ENCODE measurements around the gene SPEM3.

SPEM3 gene

DNA sequence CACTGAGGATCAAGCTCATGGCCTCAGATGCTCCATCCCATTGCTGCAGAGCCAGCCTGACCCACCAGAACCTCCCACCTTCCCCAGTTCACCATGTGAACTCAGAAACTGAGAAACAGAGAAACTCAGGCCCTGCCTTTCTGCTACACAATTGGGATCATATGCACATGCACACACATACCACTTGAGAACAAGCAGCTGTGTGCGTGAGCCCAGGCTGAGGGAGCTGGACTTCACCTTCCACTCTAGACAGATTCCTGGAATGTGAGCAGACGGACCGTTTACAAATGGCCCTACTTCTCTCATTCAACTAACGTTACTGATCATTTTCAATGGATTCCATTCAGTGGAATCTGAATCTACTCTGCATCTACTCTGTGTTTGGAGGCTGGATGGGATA, 5.0 kb upstream of the SPEM3 start:
- no peak for DNase-seq

GRCh38 chr17:7425316-7425715, 3.3 kb upstream of the SPEM3 start, which contains the start of gene SPEM2:
Gene SPEM2 (plus strand): TSS chr17:7425616. CDS start chr17:7425689, 73 bp downstream.
- no peak for DNase-seq

- no peak for DNase-seq
Measured at GRCh38 chr17:7425756-7426155, 2.9 kb upstream of the SPEM3 start.

DNA sequence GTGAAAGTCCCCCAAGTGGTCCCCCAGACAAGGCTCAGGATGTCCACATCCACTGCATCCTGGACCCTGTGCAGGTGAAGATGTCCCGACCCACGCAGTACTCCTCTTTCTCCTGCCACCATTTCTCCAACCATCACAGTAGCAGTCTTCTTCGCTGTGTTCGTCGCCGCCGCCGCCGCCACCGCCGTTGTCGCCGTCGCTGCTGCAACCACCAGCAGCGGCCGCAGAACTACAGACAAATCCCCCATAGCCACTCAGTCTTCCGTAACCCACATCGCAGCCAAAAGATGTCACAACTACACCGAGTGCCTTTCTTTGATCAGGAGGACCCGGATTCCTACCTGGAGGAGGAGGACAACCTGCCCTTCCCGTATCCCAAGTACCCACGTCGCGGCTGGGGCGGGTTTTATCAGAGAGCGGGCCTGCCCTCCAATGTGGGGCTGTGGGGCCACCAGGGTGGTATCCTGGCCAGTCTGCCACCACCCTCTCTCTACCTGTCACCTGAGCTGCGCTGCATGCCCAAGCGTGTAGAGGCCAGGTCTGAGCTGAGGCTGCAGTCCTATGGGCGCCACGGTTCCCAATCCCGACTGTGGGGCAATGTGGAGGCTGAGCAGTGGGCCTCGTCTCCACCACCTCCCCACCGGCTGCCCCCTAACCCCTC, 2.3 kb upstream of the SPEM3 start:
- DNase-seq: no peak

DNA sequence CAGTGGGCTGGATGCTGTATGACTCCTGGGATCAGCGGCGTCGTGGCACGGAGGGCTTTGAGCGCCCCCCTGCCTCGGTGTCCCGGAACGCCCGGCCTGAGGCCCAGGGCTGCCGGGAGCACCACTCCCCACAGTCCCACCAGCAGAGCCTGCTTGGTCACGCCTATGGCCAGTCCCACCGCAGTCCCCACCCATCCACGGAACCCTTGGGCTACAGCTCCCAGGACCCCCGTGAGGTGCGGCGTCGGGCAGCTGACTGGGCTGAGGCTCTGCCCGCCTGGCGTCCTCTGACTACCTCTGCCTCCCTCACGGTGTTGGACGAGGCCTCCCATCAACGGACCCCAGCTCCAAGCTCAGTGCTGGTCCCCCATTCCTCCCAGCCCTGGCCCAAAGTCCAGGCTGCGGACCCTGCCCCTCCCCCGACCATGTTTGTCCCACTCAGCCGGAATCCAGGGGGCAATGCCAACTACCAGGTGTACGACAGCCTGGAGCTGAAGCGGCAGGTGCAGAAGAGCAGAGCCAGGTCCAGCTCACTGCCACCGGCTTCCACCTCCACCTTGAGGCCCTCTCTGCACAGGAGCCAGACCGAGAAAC, 1.7 kb upstream of the SPEM3 start:
- no peak for DNase-seq

GRCh38 chr17:7427549-7427948, 1.1 kb upstream of the SPEM3 start:
- DNase-seq: no peak

- no peak for DNase-seq
Measured at GRCh38 chr17:7429722-7430121, 1.1 kb downstream of the SPEM3 start.

DNA sequence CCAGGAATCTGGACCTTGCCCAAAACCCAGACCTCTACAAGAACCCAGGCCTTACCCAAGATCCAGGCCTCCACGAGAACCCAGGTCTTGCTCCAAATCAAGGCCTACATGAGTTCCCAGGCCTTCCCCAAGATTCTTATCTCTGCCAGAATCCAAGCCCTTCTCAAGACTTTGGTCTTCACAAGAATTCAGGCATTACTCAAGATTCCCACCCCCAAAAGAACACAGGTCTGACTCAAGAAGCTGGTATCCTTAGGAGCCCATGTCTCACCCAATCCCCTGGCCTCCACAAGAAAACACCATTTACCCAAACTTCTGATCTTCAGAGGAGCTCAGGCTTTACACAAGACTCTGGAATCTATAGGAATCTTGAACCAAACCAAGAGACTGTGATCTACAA, 2.6 kb downstream of the SPEM3 start:
- no peak for DNase-seq

DNA sequence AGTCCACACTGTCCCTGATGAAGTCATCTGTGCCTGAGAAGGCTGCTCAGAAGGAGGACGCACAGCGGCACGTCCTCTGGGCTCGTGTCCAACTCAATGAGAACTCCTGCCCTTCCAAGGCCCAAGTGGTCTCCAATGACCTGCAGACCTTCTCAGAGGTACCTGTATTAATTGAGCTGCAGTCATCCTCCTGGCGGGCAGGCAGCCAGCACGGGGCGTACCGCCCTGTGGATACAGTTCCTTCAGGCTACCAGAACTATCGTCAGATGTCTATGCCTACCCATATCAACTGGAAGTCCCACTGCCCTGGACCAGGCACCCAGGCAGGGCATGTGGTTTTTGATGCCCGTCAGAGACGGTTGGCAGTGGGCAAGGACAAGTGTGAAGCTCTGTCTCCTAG, 3.6 kb downstream of the SPEM3 start:
- DNase-seq: no peak

- peak; percentile 71 for DNase-seq
Measured at GRCh38 chr17:7435676-7436555, 7.3 kb downstream of the SPEM3 start.

- DNase-seq: peak; percentile 85
Measured at GRCh38 chr17:7436556-7437368, 8.1 kb downstream of the SPEM3 start.

DNA sequence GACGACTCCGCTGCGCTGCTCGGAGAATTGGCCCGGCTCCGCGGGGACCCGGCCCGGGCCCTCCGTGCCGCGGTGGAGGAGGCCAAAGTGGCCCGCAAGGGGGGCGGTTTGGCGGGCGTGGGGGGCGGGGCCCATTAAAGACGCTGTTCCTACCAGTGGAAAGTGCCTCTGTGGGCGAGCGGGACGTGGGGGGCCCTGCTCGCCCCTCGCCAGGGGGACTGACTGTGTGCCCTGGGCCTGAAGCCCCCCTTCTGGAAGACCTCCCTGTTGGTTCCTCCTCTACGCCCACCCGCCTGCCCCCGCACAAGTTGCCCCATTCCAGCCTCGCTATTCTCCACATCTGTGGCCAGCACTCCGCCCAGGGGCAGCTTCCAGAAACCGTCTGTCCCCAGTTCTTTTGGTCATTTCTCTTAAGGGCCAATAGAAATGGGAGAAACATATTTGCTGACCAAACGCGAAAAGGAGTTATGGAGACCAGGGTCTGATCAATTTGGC, 8.8 kb downstream of the SPEM3 start:
- no peak for DNase-seq

DNA sequence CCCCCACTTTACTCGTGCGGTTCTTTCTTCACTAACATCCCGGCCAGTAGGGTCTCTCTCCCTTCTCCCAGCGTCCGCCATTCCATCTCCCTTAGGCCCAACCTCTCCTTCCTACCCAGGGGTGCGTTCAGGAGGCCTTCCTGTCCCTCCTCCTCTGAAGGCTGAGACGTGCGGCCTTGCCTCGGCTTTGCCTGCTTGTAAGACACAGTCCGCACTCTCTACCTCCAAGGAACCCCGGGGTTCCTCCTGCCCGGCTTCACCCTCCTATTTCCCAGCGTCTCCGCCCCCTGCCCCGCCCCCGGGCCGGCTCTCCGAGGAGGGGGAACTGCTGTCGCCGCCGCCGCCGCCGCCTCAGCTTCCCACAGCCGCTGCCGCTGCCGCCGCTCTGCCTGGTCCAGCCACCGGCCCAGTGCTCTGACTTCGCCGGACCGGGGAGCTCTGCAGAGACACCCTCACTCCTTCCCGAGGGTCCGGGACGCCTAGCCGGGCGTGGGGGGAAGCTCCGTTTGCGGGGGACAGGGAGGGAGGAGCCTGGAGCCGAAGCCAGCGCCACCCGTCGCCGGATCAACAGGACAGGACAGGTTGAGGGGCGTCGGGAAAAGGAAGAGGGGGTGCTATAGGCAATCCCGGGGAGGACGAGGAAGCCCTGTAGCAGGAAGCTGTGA, 9.4 kb downstream of the SPEM3 start:
- peak; percentile 81 for DNase-seq

DNA sequence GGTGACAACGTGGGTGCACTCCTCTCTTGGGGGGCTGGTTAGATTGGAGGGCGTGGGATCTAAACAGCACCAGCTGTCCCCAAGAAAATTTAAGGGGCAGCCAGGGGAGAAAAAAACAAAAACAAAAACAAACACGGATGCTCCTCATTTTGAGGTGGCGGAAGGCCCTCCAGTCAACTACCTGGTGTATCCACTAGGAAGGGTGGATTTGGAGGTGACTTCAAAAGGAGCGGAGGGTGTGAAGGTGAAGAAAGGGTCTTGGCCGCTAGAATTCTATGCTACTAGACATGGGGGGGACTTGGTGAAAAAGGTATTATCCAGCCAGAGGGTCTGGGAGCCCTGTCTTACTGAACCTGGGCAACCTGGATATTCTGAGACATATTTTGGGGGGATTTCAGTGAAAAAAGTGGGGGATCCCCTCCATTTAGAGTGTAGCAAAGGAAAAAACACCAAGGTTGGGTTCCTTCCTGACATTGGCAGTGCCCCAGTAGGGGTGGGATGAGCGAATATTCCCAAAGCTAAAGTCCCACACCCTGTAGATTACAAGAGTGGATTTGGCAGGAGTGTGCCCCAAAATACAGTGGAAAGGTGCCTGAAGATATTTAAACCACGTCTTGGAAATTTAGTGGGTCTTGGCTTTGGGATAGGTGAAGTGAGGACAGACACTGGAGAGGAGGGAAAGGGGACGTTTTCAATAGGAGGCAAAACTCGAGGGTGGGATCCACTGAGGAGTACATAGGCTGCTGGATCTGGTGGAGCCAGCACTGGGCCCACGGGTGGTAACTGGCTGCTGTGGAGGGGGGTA, 10.2 kb downstream of the SPEM3 start:
- DNase-seq: no peak

DNA sequence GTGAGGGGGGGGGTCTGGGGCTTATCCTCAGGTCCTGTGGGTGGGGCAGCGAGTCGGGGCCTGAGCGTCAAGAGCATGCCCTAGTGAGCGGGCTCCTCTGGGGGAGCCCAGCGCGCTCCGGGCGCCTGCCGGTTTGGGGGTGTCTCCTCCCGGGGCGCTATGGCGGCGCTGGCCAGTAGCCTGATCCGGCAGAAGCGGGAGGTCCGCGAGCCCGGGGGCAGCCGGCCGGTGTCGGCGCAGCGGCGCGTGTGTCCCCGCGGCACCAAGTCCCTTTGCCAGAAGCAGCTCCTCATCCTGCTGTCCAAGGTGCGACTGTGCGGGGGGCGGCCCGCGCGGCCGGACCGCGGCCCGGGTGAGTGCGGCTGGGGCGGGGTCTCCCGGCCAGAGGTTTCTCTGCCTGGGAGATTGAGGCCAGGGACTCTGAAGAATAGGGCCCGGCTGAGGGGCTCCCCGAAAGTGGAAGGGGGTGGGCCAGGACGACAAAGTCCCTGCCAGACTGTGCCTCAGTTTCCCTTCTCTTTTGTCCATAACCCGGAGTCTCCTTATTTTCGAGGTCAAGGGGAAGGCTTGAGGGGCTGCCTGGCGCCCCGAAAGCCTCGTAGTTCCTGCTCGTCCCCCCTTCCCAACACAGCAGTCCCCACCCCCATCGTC, 10.9 kb downstream of the SPEM3 start, which contains the start of gene FGF11:
Gene FGF11, plus strand, starts transcription at position 51 of the 651 bp plus-strand sequence. Its CDS starts 109 bp downstream, at position 160.
- DNase-seq: no peak

GRCh38 chr17:7440113-7440833, 11.6 kb downstream of the SPEM3 start:
- DNase-seq: peak; percentile 71

- DNase-seq: peak; percentile 44
Measured at GRCh38 chr17:7440834-7441195, 12.2 kb downstream of the SPEM3 start.

DNA sequence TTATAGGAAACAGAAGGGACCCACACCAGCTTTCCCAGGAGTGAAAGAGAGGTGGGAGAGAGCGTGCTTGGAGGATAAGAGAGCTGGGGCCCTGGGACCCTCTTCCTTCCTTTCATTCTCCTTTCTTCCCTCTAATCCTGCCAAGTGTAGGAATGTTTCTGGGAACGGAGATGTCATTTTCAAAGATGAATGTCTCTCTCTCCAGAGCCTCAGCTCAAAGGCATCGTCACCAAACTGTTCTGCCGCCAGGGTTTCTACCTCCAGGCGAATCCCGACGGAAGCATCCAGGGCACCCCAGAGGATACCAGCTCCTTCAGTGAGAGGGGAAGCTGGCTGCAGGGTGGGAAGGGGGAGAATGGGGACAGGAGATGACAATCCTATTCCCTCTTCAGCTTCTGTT, 12.6 kb downstream of the SPEM3 start:
- no peak for DNase-seq

- no peak for DNase-seq
Measured at GRCh38 chr17:7442142-7442541, 13.5 kb downstream of the SPEM3 start.

Measured in stimulated activated CD8-positive, alpha-beta memory T cell treated with anti-CD3 and anti-CD28 coated beads, Interleukin-4, amount 100 ng/mL, for 48 hours (primary cell).